Liver (tissue), 9 donors: ENCODE data around the gene RELCH. TPM values are rescaled to one million over a fixed set of nuclear protein-coding genes. Genes with fewer than 3 reads are reported as not detected.
A peak's percentile ranks its signal among the peaks of the same experiment; 100 is the strongest.

Experiments
- DNase-seq: peaks from one replicate; pipeline ENCODE4 v3.0.0-alpha.2; 2017; ENCODE audit warnings: low spot score
- H3K27ac ChIP-seq, 2 donors: one replicate each; pipeline ENCODE4 v1.7.0; 2013; ENCODE audit warnings: inconsistent platforms in 2 of 2, low read length in 2 of 2, control low read depth in 1 of 2, low read depth in 1 of 2, mild to moderate bottlenecking in 1 of 2
- H3K27me3 ChIP-seq, 4 donors: one replicate each; pipeline versions ENCODE4 v1.6.1 to v1.7.0; 2013; ENCODE audit warnings: low read length in 3 of 4, inconsistent platforms in 1 of 4, mild to moderate bottlenecking in 1 of 4, moderate library complexity in 1 of 4; ENCODE audit not compliant: control insufficient read depth in 4 of 4, insufficient read depth in 4 of 4
- H3K36me3 ChIP-seq, 4 donors: one replicate each; pipeline versions ENCODE4 v1.6.1 to v1.7.0; 2013; ENCODE audit warnings: low read length in 3 of 4, mild to moderate bottlenecking in 3 of 4, low read depth in 1 of 4, moderate library complexity in 1 of 4; ENCODE audit not compliant: control insufficient read depth in 4 of 4, insufficient read depth in 3 of 4
- H3K4me1 ChIP-seq, 4 donors: one replicate each; pipeline versions ENCODE4 v1.6.1 to v1.7.0; 2013; ENCODE audit warnings: low read length in 3 of 4, mild to moderate bottlenecking in 3 of 4, moderate library complexity in 1 of 4; ENCODE audit not compliant: control insufficient read depth in 4 of 4, insufficient read depth in 4 of 4
- H3K4me3 ChIP-seq, 3 donors: one replicate each; pipeline versions ENCODE4 v1.6.1 to v1.7.0; 2013; ENCODE audit warnings: low read length in 3 of 3, control low read depth in 1 of 3, low read depth in 1 of 3, mild to moderate bottlenecking in 1 of 3
- H3K9ac ChIP-seq, 2 donors: one replicate each; pipeline ENCODE4 v1.7.0; 2013; ENCODE audit warnings: low read length in 2 of 2, mild to moderate bottlenecking in 2 of 2, moderate library complexity in 2 of 2, control low read depth in 1 of 2, low read depth in 1 of 2
- H3K9me3 ChIP-seq, 4 donors: one replicate each; pipeline versions ENCODE4 v1.6.1 to v1.7.0; 2013; ENCODE audit warnings: low read length in 3 of 4; ENCODE audit not compliant: control insufficient read depth in 4 of 4
- EGR1 ChIP-seq, 2 donors: IDR thresholded peaks; 2 replicates each; pipeline ENCODE4 v1.6.1; 2016 to 2018; ENCODE audit warnings: antibody characterized with exemption in 2 of 2, low read depth in 2 of 2
- FOXA1 ChIP-seq: IDR thresholded peaks from 2 replicates; pipeline ENCODE4 v1.6.1; 2016; ENCODE audit warnings: antibody characterized with exemption
- FOXA2 ChIP-seq: IDR thresholded peaks from 2 replicates; pipeline ENCODE4 v1.6.1; 2016; ENCODE audit warnings: antibody characterized with exemption
- GABPA ChIP-seq, 2 donors: IDR thresholded peaks in 1 of 2; conservative IDR thresholded peaks in 1 of 2; 2 replicates each; pipeline ENCODE4 v1.6.1; 2016; ENCODE audit warnings: antibody characterized with exemption in 2 of 2, mild to moderate bottlenecking in 1 of 2, moderate library complexity in 1 of 2
- HNF4A ChIP-seq, 2 donors: conservative IDR thresholded peaks; 2 replicates each; pipeline ENCODE4 v1.6.1; 2016; ENCODE audit warnings: antibody characterized with exemption in 2 of 2, mild to moderate bottlenecking in 2 of 2
- HNF4G ChIP-seq: IDR thresholded peaks from 2 replicates; pipeline ENCODE4 v1.6.1; 2016; ENCODE audit warnings: antibody characterized with exemption
- JUND ChIP-seq, 2 donors: IDR thresholded peaks; 2 replicates each; pipeline ENCODE4 v1.6.1; 2016; ENCODE audit warnings: antibody characterized with exemption in 2 of 2
- NR2F2 ChIP-seq: IDR thresholded peaks from 2 replicates; pipeline ENCODE4 v1.6.1; 2016; ENCODE audit warnings: antibody characterized with exemption
- RAD21 ChIP-seq, 2 donors: IDR thresholded peaks; 2 replicates each; pipeline ENCODE4 v1.6.1; 2016; ENCODE audit warnings: antibody characterized with exemption in 2 of 2, mild to moderate bottlenecking in 2 of 2
- RXRA ChIP-seq, 2 donors: IDR thresholded peaks; 2 replicates each; pipeline ENCODE4 v1.6.1; 2017 to 2018; ENCODE audit warnings: antibody characterized with exemption in 2 of 2, mild to moderate bottlenecking in 1 of 2
- SP1 ChIP-seq: IDR thresholded peaks from 2 replicates; pipeline ENCODE4 v1.6.1; 2018; ENCODE audit warnings: antibody characterized with exemption, mild to moderate bottlenecking
- TAF1 ChIP-seq: conservative IDR thresholded peaks from 2 replicates; pipeline ENCODE4 v1.6.1; 2016; ENCODE audit warnings: antibody characterized with exemption, mild to moderate bottlenecking
- YY1 ChIP-seq: IDR thresholded peaks from 2 replicates; pipeline ENCODE4 v1.6.1; 2016; ENCODE audit warnings: antibody characterized with exemption, mild to moderate bottlenecking
- WGBS: extraction: QIAGEN DNeasy Blood & Tissue Kit; methylation state at CpG from one replicate; pipeline ENCODE4 v1.1.7; 2013; 5-methylcytosine and 5-hydroxymethylcytosine counted together
- polyA plus RNA-seq, 2 donors: library from polyadenylated mRNA; stranded (reverse) in 1 of 2; unstranded in 1 of 2; fragments of 200-250 nt in 1 of 2; fragments of >200 nt in 1 of 2; fragmentation: Nextera tagmentation in 1 of 2; extraction: Ambion mirVana in 1 of 2; gene quantifications; one replicate each; pipeline versions ENCODE4 v1.2.1 to v1.2.3, GENCODE V29; 2013 to 2015
- total RNA-seq, 2 donors: library from RNA; depleted of rRNA; stranded (reverse); fragments of >200 nt; gene quantifications; one replicate each; pipeline ENCODE4 v1.2.3, GENCODE V29; 2014
- TF ChIP-seq, protein P1 (sequence below): IDR thresholded peaks from 2 replicates; pipeline ENCODE4 v1.6.1; 2016; ENCODE audit warnings: antibody characterized with exemption
- TF ChIP-seq, protein P2 (sequence below): IDR thresholded peaks from 2 replicates; pipeline ENCODE4 v1.6.1; 2016; ENCODE audit warnings: antibody characterized with exemption
- TF ChIP-seq, protein P3 (sequence below): IDR thresholded peaks from 2 replicates; pipeline ENCODE4 v1.6.1; 2016; ENCODE audit warnings: antibody characterized with exemption
- TF ChIP-seq, protein P4 (sequence below): fragments of 150-350 bp; IDR thresholded peaks from 2 replicates; pipeline ENCODE4 v1.5.1; 2017; ENCODE audit warnings: improper control_type of control experiment, low read depth, low read length; ENCODE audit not compliant: missing input control
- TF ChIP-seq, protein P5 (sequence below): IDR thresholded peaks from 2 replicates; pipeline ENCODE4 v1.6.1; 2016; ENCODE audit warnings: antibody characterized with exemption, mild to moderate bottlenecking
- donor health status: healthy.
- donor health status: healthy.
- donor health status: healthy.
- donor health status: healthy.
- donor health status: healthy.

RELCH gene, protein sequence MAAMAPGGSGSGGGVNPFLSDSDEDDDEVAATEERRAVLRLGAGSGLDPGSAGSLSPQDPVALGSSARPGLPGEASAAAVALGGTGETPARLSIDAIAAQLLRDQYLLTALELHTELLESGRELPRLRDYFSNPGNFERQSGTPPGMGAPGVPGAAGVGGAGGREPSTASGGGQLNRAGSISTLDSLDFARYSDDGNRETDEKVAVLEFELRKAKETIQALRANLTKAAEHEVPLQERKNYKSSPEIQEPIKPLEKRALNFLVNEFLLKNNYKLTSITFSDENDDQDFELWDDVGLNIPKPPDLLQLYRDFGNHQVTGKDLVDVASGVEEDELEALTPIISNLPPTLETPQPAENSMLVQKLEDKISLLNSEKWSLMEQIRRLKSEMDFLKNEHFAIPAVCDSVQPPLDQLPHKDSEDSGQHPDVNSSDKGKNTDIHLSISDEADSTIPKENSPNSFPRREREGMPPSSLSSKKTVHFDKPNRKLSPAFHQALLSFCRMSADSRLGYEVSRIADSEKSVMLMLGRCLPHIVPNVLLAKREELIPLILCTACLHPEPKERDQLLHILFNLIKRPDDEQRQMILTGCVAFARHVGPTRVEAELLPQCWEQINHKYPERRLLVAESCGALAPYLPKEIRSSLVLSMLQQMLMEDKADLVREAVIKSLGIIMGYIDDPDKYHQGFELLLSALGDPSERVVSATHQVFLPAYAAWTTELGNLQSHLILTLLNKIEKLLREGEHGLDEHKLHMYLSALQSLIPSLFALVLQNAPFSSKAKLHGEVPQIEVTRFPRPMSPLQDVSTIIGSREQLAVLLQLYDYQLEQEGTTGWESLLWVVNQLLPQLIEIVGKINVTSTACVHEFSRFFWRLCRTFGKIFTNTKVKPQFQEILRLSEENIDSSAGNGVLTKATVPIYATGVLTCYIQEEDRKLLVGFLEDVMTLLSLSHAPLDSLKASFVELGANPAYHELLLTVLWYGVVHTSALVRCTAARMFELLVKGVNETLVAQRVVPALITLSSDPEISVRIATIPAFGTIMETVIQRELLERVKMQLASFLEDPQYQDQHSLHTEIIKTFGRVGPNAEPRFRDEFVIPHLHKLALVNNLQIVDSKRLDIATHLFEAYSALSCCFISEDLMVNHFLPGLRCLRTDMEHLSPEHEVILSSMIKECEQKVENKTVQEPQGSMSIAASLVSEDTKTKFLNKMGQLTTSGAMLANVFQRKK
- 10 to 100 TPM; 17.5 to 21.7 TPM for total RNA-seq
- 1 to 10 TPM; 4.3 to 4.6 TPM for polyA plus RNA-seq

DNA sequence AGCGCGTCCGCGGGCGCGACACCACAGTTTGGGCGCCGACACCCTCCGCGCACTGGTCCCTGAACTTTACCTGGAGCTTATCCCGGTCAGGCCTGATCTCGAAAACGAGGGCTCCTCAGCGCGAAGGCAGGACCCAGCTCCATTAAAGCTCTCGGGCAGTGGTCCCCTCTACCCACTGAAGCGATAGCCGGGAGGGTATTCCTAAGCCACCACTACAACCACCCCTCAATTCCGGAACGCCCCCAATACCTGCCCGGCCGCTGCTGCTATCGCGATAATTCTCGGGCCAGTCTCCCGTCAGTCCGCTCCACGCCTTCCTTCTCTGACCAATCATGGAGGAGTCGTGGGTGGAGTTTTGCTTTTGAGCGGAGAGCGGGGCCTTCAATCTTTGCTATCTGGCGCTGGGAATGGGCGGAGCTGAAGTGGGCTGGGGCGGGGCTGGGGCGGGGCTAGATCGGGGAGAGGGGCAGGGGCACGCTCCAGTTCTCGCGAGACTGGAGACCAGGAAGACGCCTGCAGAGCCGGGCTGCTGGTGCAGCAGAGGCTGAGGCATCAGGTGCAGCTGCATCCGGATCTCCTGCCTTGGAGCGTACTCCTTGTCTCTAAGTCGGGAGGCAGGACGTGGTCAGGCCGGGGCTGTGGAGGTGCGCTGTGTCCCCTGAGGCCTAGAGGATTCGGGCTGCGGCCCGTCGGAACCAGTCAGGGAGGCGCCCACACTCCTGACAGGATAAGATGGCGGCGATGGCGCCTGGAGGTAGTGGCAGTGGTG lies at the start of gene RELCH, which contains the start of gene PIGN:
RELCH (plus strand) TSS at position 482 of the 769 bp plus-strand sequence; CDS start at position 733, 251 bp downstream.
PIGN (minus strand) TSS at position 283 of the 769 bp plus-strand sequence. CDS start 25,703 bp downstream, outside the sequence.
- Histone ChIP-seq H3K9ac (peak within 1 kb of the TSS; percentile 40 to 68), H3K27ac (peak within 1 kb of the TSS; percentile 57 to 77), H3K4me1 (peaks cover 5 to 28% (median 26%) of the 10 kb centered on the region in 4 donors), H3K9me3 (no peaks in the 10 kb centered on the region), H3K4me3 (peak within 1 kb of the TSS; percentile 80 to 99 (median 93)), H3K27me3 (no peaks in the 10 kb centered on the region), H3K36me3 (no peaks in the 10 kb centered on the region)
- DNase-seq: peak; percentile 99
- under 1% methylated on average over 55 of the region's 55 CpGs for WGBS
- TF ChIP-seq TAF1 (no peak), SP1 (peak; percentile 67), RXRA (IDR thresholded peaks at IDR 0.05) (peak in 1 of 2 donors; percentile 18), HNF4G (no peak), JUND (IDR thresholded peaks at IDR 0.05) (no peak), YY1 (peak; percentile 96), GABPA (IDR thresholded peaks at IDR 0.05 in 1 of 2, conservative IDR thresholded peaks at IDR 0.05 in 1 of 2) (peak in 1 of 2 donors; percentile 22), HNF4A (conservative IDR thresholded peaks at IDR 0.05) (no peak), EGR1 (IDR thresholded peaks at IDR 0.05; ENCODE audit: low read depth in 2 of 2) (no peak), NR2F2 (no peak), FOXA1 (no peak), FOXA2 (no peak), RAD21 (IDR thresholded peaks at IDR 0.05) (no peak)
- TF ChIP-seq, protein P1, sequence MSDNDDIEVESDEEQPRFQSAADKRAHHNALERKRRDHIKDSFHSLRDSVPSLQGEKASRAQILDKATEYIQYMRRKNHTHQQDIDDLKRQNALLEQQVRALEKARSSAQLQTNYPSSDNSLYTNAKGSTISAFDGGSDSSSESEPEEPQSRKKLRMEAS: peak; percentile 59
- TF ChIP-seq, protein P2, sequence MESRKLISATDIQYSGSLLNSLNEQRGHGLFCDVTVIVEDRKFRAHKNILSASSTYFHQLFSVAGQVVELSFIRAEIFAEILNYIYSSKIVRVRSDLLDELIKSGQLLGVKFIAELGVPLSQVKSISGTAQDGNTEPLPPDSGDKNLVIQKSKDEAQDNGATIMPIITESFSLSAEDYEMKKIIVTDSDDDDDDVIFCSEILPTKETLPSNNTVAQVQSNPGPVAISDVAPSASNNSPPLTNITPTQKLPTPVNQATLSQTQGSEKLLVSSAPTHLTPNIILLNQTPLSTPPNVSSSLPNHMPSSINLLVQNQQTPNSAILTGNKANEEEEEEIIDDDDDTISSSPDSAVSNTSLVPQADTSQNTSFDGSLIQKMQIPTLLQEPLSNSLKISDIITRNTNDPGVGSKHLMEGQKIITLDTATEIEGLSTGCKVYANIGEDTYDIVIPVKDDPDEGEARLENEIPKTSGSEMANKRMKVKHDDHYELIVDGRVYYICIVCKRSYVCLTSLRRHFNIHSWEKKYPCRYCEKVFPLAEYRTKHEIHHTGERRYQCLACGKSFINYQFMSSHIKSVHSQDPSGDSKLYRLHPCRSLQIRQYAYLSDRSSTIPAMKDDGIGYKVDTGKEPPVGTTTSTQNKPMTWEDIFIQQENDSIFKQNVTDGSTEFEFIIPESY: peak; percentile 99
- TF ChIP-seq, protein P3, sequence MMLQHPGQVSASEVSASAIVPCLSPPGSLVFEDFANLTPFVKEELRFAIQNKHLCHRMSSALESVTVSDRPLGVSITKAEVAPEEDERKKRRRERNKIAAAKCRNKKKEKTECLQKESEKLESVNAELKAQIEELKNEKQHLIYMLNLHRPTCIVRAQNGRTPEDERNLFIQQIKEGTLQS: no peak
- TF ChIP-seq, protein P4, sequence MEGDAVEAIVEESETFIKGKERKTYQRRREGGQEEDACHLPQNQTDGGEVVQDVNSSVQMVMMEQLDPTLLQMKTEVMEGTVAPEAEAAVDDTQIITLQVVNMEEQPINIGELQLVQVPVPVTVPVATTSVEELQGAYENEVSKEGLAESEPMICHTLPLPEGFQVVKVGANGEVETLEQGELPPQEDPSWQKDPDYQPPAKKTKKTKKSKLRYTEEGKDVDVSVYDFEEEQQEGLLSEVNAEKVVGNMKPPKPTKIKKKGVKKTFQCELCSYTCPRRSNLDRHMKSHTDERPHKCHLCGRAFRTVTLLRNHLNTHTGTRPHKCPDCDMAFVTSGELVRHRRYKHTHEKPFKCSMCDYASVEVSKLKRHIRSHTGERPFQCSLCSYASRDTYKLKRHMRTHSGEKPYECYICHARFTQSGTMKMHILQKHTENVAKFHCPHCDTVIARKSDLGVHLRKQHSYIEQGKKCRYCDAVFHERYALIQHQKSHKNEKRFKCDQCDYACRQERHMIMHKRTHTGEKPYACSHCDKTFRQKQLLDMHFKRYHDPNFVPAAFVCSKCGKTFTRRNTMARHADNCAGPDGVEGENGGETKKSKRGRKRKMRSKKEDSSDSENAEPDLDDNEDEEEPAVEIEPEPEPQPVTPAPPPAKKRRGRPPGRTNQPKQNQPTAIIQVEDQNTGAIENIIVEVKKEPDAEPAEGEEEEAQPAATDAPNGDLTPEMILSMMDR: no peak
- TF ChIP-seq, protein P5, sequence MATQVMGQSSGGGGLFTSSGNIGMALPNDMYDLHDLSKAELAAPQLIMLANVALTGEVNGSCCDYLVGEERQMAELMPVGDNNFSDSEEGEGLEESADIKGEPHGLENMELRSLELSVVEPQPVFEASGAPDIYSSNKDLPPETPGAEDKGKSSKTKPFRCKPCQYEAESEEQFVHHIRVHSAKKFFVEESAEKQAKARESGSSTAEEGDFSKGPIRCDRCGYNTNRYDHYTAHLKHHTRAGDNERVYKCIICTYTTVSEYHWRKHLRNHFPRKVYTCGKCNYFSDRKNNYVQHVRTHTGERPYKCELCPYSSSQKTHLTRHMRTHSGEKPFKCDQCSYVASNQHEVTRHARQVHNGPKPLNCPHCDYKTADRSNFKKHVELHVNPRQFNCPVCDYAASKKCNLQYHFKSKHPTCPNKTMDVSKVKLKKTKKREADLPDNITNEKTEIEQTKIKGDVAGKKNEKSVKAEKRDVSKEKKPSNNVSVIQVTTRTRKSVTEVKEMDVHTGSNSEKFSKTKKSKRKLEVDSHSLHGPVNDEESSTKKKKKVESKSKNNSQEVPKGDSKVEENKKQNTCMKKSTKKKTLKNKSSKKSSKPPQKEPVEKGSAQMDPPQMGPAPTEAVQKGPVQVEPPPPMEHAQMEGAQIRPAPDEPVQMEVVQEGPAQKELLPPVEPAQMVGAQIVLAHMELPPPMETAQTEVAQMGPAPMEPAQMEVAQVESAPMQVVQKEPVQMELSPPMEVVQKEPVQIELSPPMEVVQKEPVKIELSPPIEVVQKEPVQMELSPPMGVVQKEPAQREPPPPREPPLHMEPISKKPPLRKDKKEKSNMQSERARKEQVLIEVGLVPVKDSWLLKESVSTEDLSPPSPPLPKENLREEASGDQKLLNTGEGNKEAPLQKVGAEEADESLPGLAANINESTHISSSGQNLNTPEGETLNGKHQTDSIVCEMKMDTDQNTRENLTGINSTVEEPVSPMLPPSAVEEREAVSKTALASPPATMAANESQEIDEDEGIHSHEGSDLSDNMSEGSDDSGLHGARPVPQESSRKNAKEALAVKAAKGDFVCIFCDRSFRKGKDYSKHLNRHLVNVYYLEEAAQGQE: no peak
